HepG2 (cell line): ENCODE measurements around the gene PEMT. TPM values are rescaled to one million over a fixed set of nuclear protein-coding genes. Genes with fewer than 3 reads are reported as not detected.

Experiments
- GPBP1L1 ChIP-seq: sonication (generic); formaldehyde crosslinking; IDR thresholded peaks from 2 replicates; pipeline ENCODE4 v1.5.0; 2020; ENCODE audit warnings: mild to moderate bottlenecking, missing genetic modification reagents
- HOXA3 ChIP-seq: sonication (generic); formaldehyde crosslinking; IDR thresholded peaks from 2 replicates; pipeline ENCODE4 v1.5.0; 2020; ENCODE audit warnings: missing genetic modification reagents
- IRF2 ChIP-seq: IDR thresholded peaks from 2 replicates; pipeline ENCODE4 v1.6.1; 2018; ENCODE audit warnings: missing genetic modification reagents, missing compliant biosample characterization
- NR2F2 ChIP-seq: IDR thresholded peaks from 2 replicates; pipeline ENCODE4 v1.6.1; 2012; ENCODE audit warnings: low read depth, inconsistent platforms, borderline replicate concordance
- SALL2 ChIP-seq: sonication (generic); formaldehyde crosslinking; IDR thresholded peaks from 2 replicates; pipeline ENCODE4 v1.8.1; 2023; ENCODE audit warnings: mild to moderate bottlenecking, missing genetic modification reagents, inconsistent platforms
- TFAP4 ChIP-seq: sonication (generic); IDR thresholded peaks from 2 replicates; pipeline ENCODE4 v1.6.1; 2016; ENCODE audit warnings: low read depth, borderline replicate concordance
- ZNF446 ChIP-seq: sonication (generic); formaldehyde crosslinking; IDR thresholded peaks from 2 replicates; pipeline ENCODE4 v1.5.0; 2020; ENCODE audit warnings: mild to moderate bottlenecking, missing genetic modification reagents
- ZNF570 ChIP-seq: sonication (generic); formaldehyde crosslinking; IDR thresholded peaks from 2 replicates; pipeline ENCODE4 v1.4.0; 2020; ENCODE audit warnings: mild to moderate bottlenecking, missing genetic modification reagents, borderline replicate concordance
- polyA plus RNA-seq, 8 experiments: library from polyadenylated mRNA; depleted of rRNA in 3 of 8; stranded (reverse) in 7 of 8; unstranded in 1 of 8; fragments of >200 nt; fragmentation: Illumina TruSeq in 4 of 8; extraction: Trizol in 4 of 8; gene quantifications; 2 replicates each; pipeline versions ENCODE4 v1.2.1 to v1.2.3, GENCODE V29; 2011 to 2016; ENCODE audit warnings: low read depth in 4 of 8, missing spikeins in 1 of 8, mixed read lengths in 1 of 8; ENCODE audit not compliant: insufficient read depth in 1 of 8
- total RNA-seq, 5 experiments: library from RNA; depleted of rRNA; stranded (reverse); fragments of >200 nt; fragmentation: Illumina TruSeq; extraction: Trizol; gene quantifications; 2 replicates each; pipeline ENCODE4 v1.2.3, GENCODE V29; 2016; ENCODE audit warnings: low read depth in 1 of 5
- TF ChIP-seq, protein P1 (sequence below), 2 experiments: IDR thresholded peaks; 2 replicates each; pipeline ENCODE4 v1.6.1; 2011 to 2012; ENCODE audit warnings: low read length in 2 of 2, borderline replicate concordance in 1 of 2, low read depth in 1 of 2, mild to moderate bottlenecking in 1 of 2, moderate library complexity in 1 of 2
- TF ChIP-seq, protein P2 (sequence below): sonication (generic); formaldehyde crosslinking; IDR thresholded peaks from one replicate; pipeline ENCODE4 v1.5.1; 2020; ENCODE audit warnings: mild to moderate bottlenecking, missing genetic modification reagents; ENCODE audit errors: not compliant biosample characterization

Gene PEMT
- total and polyA plus RNA-seq, 2 of the 13 experiments (the other 11 are each of a cell fraction or from before 2014, with no cell fraction given), result 31.7 to 43.6 TPM

GRCh38 chr17:17468217-17469010, 123.1 kb downstream of the PEMT start (continued):
- TF ChIP-seq, protein P1, sequence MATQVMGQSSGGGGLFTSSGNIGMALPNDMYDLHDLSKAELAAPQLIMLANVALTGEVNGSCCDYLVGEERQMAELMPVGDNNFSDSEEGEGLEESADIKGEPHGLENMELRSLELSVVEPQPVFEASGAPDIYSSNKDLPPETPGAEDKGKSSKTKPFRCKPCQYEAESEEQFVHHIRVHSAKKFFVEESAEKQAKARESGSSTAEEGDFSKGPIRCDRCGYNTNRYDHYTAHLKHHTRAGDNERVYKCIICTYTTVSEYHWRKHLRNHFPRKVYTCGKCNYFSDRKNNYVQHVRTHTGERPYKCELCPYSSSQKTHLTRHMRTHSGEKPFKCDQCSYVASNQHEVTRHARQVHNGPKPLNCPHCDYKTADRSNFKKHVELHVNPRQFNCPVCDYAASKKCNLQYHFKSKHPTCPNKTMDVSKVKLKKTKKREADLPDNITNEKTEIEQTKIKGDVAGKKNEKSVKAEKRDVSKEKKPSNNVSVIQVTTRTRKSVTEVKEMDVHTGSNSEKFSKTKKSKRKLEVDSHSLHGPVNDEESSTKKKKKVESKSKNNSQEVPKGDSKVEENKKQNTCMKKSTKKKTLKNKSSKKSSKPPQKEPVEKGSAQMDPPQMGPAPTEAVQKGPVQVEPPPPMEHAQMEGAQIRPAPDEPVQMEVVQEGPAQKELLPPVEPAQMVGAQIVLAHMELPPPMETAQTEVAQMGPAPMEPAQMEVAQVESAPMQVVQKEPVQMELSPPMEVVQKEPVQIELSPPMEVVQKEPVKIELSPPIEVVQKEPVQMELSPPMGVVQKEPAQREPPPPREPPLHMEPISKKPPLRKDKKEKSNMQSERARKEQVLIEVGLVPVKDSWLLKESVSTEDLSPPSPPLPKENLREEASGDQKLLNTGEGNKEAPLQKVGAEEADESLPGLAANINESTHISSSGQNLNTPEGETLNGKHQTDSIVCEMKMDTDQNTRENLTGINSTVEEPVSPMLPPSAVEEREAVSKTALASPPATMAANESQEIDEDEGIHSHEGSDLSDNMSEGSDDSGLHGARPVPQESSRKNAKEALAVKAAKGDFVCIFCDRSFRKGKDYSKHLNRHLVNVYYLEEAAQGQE (IDR thresholded peaks at IDR 0.05; ENCODE audit: borderline replicate concordance in 1 of 2, low read depth in 1 of 2, low read length in 2 of 2), result no peak
- TF ChIP-seq TFAP4 (peak; percentile 72; the same call in 1 of the 2 replicates), GPBP1L1 (CRISPR knock-in tag) (no peak), NR2F2 (no peak), ZNF570 (no peak), HOXA3 (no peak), IRF2 (CRISPR knock-in tag) (no peak), ZNF446 (no peak), SALL2 (CRISPR knock-in tag) (no peak)
- TF ChIP-seq, protein P2, sequence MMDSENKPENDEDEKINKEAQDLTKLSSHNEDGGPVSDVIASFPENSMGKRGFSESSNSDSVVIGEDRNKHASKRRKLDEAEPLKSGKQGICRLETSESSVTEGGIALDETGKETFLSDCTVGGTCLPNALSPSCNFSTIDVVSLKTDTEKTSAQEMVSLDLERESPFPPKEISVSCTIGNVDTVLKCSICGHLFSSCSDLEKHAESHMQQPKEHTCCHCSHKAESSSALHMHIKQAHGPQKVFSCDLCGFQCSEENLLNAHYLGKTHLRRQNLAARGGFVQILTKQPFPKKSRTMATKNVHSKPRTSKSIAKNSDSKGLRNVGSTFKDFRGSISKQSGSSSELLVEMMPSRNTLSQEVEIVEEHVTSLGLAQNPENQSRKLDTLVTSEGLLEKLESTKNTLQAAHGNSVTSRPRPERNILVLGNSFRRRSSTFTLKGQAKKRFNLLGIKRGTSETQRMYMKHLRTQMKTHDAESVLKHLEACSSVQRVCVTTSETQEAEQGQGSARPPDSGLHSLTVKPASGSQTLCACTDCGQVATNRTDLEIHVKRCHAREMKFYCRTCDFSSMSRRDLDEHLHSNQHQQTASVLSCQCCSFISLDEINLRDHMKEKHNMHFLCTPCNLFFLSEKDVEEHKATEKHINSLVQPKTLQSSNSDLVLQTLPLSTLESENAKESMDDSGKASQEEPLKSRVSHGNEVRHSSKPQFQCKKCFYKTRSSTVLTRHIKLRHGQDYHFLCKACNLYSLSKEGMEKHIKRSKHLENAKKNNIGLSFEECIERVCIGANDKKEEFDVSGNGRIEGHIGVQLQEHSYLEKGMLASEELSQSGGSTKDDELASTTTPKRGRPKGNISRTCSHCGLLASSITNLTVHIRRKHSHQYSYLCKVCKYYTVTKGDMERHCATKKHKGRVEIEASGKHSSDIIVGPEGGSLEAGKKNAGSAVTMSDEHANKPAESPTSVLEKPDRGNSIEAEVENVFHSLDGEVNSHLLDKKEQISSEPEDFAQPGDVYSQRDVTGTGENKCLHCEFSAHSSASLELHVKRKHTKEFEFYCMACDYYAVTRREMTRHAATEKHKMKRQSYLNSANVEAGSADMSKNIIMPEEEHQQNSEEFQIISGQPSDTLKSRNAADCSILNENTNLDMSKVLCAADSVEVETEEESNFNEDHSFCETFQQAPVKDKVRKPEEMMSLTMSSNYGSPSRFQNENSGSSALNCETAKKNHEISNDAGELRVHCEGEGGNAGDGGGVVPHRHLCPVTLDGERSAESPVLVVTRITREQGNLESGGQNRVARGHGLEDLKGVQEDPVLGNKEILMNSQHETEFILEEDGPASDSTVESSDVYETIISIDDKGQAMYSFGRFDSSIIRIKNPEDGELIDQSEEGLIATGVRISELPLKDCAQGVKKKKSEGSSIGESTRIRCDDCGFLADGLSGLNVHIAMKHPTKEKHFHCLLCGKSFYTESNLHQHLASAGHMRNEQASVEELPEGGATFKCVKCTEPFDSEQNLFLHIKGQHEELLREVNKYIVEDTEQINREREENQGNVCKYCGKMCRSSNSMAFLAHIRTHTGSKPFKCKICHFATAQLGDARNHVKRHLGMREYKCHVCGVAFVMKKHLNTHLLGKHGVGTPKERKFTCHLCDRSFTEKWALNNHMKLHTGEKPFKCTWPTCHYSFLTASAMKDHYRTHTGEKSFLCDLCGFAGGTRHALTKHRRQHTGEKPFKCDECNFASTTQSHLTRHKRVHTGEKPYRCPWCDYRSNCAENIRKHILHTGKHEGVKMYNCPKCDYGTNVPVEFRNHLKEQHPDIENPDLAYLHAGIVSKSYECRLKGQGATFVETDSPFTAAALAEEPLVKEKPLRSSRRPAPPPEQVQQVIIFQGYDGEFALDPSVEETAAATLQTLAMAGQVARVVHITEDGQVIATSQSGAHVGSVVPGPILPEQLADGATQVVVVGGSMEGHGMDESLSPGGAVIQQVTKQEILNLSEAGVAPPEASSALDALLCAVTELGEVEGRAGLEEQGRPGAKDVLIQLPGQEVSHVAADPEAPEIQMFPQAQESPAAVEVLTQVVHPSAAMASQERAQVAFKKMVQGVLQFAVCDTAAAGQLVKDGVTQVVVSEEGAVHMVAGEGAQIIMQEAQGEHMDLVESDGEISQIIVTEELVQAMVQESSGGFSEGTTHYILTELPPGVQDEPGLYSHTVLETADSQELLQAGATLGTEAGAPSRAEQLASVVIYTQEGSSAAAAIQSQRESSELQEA (CRISPR knock-in tag), result no peak
